ENCODE data around the gene CTSW.

Gene CTSW

GRCh38 chr11:65855927-65856363 is 23.7 kb upstream of the CTSW start:
- DNase-seq (ENCODE audit: low read depth), result no peak

GRCh38 chr11:65856689-65857499 is 22.7 kb upstream of the CTSW start:
- DNase-seq (ENCODE audit: low read depth), result peak; percentile 76

- no peak for DNase-seq (ENCODE audit: low read depth)
Measured at GRCh38 chr11:65857500-65857852, 22.2 kb upstream of the CTSW start.

- DNase-seq (ENCODE audit: low read depth), result peak; percentile 99
Measured at GRCh38 chr11:65857853-65858680, 21.6 kb upstream of the CTSW start, which contains the start of gene CFL1. Gene CFL1 (minus strand): TSS chr11:65858180. CDS start chr11:65858099, 81 bp downstream.

DNA sequence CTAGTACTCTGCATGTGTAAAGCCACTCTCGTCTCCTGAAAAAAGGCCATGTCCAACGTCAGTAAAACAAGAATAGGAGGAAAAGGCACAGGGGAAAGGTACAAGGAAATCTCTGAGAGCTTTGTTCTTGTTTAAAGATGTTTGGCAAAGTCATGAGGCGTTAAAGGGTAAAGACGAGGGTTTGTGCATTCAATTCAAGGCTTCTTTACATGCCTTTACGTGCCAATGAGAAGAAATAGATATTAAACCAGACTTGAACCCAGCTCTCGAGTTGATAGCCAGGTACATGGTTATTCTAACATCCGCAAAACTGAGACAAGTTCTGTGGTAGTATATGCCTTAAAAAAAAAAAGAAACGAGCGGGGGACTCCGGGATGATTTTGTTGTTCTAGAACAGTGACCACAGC is 21.0 kb upstream of the CTSW start:
- DNase-seq (ENCODE audit: low read depth), result no peak

- DNase-seq (ENCODE audit: low read depth), result peak; percentile 98
Measured at GRCh38 chr11:65859095-65859811, 20.4 kb upstream of the CTSW start.

DNA sequence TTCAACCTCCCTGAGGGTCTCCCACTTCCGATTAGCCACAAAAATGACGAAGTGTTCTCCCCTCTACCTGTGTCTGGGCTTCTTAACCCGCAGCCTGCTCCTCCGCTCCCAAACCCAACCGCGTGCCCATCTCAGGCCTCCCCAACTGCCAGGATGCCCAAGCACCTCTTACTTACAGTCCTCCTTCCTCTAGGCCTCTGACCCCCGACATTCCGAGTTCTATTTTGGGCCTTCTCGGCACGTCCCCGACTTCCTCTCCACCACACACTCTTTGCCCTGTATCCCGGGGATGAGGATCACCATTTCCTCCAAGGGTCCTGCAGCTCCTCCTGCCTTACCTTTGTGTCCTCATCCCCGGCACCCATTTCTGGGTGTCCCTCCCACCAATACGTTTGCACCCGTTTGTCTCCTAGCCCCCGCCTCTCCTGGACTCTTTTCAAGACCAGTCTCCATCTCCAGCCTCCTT is 19.8 kb upstream of the CTSW start:
- no peak for DNase-seq (ENCODE audit: low read depth)

DNA sequence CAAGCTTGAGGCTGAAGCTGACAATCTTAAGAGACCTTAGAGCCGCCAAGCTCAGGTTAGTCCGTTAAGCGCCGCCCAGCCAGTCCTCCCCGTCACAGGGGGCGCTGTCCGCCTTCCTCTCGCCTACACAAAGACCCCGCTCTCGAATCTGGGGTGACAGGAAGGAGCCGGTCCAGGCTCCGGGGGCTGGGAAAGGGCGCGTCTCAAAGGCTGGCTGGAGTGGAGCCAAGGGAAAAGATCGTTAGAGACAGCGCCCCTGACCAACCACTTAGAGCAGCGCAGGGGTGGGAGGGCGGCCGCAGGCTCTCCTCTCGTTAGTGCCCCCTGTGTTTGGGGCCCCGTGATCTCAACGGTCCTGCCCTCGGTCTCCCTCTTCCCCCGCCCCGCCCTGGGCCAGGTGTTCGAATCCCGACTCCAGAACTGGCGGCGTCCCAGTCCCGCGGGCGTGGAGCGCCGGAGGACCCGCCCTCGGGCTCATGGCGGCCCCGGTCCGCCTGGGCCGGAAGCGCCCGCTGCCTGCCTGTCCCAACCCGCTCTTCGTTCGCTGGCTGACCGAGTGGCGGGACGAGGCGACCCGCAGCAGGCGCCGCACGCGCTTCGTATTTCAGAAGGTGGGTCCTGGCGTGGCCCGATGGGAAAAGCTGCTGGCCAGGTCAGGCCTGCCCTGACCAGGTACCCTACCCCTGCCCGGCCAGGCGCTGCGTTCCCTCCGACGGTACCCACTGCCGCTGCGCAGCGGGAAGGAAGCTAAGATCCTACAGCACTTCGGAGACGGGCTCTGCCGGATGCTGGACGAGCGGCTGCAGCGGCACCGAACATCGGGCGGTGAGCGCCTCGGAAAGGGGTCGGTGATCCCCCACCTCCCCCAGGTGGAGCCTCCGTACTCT is 19.1 kb upstream of the CTSW start, which contains the start of gene MUS81:
MUS81 (plus strand) TSS at position 156 of the 887 bp plus-strand sequence; CDS start at position 477, 321 bp downstream.
- peak; percentile 95 for DNase-seq (ENCODE audit: low read depth)

- DNase-seq (ENCODE audit: low read depth), result no peak
Measured at GRCh38 chr11:65861165-65861505, 18.5 kb upstream of the CTSW start.

DNA sequence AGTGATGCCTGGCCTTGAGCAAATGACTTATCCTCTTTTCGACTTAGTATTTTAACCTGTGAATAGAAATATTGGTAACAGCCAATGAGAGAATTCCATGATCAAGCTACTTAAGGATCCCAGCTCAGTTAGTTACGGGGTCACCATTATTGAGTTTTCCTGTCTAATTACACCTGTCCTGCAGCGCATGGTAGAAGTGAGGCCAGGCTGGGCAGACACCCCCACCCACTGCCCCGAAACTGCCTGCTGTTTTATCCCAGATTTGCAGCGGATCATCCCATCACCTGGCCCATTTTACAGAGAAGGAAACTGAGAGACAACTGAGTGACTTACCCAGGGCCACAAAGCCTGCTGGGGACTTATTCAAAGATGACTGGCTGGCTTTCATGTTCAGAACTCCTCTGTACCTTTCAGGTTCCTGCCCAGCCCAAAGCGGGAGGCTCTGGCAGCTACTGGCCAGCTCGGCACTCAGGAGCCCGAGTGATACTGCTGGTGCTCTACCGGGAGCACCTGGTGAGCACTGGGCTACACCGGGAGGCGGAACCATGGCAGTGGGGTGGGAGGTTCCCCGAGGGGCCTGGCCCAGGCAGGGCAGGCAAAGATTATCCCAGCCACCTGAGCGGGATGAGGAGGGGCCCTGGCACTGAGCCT is 18.0 kb upstream of the CTSW start:
- no peak for DNase-seq (ENCODE audit: low read depth)

- no peak for DNase-seq (ENCODE audit: low read depth)
Measured at GRCh38 chr11:65862191-65862735, 17.4 kb upstream of the CTSW start.

DNA sequence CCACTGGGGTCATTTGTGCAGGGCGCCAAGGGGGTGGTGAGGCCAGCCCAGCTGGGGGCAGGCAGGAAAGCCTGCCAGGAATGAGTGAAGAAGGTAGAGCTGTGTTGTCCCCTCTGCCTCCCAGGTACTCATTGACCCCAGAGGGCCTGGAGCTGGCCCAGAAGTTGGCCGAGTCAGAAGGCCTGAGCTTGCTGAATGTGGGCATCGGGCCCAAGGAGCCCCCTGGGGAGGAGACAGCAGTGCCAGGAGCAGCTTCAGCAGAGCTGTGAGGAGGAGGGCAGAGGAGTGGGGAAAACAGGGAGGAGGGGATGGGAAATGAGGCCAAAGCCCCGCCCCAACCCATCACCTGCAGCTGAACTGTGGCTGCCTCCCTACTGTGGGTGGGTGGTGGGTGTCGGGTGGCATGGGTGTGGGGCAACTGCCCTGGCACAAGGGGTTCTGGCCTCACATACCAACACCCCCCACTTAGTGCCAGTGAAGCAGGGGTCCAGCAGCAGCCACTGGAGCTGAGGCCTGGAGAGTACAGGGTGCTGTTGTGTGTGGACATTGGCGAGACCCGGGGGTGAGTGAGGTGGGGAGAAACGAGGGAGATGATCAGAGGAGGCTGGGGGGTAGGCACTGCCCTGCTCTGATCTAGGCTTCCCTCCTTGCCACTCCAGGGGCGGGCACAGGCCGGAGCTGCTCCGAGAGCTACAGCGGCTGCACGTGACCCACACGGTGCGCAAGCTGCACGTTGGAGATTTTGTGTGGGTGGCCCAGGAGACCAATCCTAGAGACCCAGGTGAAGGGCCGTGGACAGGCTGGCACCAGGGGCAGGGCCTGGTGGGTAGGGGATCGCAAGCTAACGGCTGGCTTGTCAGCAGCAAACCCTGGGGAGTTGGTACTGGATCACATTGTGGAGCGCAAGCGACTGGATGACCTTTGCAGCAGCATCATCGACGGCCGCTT is 16.4 kb upstream of the CTSW start:
- no peak for DNase-seq (ENCODE audit: low read depth)

DNA sequence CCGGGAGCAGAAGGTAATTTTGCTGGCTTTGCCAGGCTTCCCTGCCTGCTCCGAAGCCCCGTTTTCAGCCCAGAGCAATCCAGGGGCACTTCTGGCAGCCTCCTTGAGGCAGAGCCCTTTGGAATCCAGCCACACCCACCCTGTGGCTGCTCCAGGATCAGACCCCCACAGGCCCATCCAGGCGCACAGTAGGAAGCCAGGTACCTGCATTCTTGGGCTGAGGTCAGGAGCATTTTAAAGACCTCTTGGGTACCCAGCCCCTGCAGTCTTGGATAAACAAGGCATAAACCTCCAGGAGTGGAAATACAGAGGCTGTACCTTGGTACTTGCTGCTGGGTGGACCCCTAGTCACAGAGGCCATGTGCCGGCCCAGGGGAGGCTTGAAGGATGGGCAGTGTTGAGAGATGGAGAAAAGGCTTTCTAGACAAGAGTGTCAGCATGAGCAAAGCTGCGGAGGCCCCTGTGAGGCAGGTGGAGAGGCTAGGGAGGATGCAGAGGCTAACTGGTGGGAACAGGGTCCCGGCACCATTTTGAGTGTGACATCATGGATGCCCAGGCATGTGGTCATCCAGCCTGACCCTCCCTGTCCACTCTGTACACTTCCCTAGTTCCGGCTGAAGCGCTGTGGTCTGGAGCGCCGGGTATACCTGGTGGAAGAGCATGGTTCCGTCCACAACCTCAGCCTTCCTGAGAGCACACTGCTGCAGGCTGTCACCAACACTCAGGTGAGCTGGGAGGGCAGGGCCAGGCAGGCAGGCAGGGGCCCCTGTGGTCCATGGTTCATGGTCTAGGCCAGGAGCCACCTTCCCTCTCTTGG is 15.5 kb upstream of the CTSW start:
- no peak for DNase-seq (ENCODE audit: low read depth)

DNA sequence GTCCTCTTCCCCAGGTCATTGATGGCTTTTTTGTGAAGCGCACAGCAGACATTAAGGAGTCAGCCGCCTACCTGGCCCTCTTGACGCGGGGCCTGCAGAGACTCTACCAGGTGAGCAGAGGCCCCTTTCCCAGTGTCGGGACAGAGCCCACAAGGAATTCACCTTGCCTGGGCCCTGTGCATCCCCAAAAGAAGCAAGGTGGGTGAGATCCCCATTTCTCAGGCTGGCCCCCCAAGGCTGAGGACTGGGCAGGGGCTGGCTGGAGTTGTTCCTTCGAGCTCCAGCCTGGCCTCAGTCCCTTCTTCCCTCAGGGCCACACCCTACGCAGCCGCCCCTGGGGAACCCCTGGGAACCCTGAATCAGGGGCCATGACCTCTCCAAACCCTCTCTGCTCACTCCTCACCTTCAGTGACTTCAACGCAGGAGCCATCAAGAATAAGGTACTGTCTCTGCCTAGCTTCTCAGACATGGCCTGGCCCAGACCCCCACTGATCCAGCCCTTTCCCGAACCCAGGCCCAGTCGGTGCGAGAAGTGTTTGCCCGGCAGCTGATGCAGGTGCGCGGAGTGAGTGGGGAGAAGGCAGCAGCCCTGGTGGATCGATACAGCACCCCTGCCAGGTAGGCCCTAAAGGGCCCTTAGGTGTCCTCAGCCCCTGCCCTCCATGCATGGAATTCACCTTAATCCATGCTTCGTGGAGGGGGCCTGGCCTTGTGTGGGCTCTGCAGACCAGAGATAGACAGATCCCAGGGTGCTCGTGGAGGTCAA is 14.7 kb upstream of the CTSW start:
- no peak for DNase-seq (ENCODE audit: low read depth)

DNA sequence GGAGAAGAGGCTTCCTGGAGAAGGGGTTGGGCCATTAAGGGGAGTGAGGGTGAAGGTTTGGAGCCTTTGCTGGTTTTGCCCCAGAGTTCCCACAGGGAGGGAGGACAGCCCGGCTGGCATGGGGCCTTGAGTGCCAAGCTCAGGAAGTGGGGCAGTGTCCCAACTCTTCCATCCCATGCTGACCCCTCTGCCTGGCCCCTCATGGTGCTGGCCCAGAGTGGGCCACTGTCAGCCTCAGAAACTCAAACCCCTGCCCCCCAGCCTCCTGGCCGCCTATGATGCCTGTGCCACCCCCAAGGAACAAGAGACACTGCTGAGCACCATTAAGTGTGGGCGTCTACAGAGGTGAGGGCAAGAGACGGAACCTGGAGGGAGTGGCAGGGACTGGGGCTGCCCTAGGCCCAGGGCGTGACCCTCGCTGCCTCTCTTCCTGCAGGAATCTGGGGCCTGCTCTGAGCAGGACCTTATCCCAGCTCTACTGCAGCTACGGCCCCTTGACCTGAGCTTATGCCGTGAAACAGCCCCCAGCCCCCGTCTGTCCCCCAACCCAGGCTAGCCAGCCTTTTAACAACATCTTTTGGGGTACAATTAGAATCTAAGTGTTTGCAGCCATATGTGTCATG is 14.0 kb upstream of the CTSW start:
- no peak for DNase-seq (ENCODE audit: low read depth)

DNA sequence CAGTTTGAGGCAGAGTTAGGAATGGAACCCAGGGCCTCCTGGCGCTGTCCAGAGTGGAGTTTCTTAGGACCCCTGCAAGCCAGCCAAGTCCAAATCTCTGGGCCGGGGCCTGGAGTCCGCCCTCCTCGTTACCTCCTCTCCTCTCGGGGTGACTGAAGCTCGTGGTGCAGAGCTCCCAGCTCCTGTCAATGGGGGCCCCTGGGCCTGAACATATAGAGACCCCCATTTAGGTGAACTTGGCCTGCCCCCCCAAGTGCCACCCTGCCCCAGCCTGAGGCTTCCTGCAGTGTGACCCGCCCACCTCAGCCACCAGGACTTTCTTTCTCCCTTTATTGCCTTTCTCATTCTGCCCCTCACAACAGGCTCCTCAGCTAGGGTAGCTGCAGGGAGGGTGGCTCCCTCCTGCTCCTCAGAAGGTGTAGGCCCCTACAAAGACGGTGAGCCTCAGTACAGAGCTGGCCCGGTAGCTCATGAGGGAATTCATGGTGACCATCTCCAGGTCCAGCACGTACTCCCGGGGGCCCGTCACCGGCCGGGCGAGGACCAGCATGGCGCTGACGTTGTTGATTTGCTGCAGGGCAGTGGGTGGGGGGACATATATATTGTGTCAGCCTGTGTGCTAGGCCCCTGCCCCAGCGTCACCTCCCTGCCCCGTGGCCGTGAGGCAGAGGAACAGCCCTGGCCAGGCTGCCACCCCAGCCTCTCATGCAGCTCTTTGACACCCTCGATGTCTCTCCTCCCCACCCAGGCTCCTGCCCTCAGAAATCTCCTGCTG is 12.9 kb upstream of the CTSW start:
- no peak for DNase-seq (ENCODE audit: low read depth)
